ENCODE results near the gene GRID1. TPM values are rescaled to one million over a fixed set of nuclear protein-coding genes. Genes with fewer than 3 reads are reported as not detected.

The GRID1 gene
- total RNA-seq, 1 donor from 2014 or later: 7.1 TPM

- H3K27ac ChIP-seq: no peak overlapping the region
- H3K9me3 ChIP-seq: no peaks in the 10 kb centered on the region
- TF ChIP-seq CTCF (IDR thresholded peaks at IDR 0.05) (no peak), POLR2A (IDR thresholded peaks at IDR 0.05) (no peak), POLR2AphosphoS5 (IDR thresholded peaks at IDR 0.05; ENCODE audit: insufficient read depth in 1 of 2, low read depth in 1 of 2) (no peak)
- no peak for DNase-seq (ENCODE audit: extremely low spot score in 2 of 2)
- H3K4me3 ChIP-seq: no peak overlapping the region
- H3K36me3 ChIP-seq: no peaks in the 10 kb centered on the region
- intact Hi-C loops (cut with DNase I): no loop called here
- no peaks in the 10 kb centered on the region for H3K4me1 ChIP-seq
- no peaks in the 10 kb centered on the region for H3K27me3 ChIP-seq
These were observed 31.3 kb downstream of the GRID1 start for GRCh38 chr10:86335257-86335656.

DNA sequence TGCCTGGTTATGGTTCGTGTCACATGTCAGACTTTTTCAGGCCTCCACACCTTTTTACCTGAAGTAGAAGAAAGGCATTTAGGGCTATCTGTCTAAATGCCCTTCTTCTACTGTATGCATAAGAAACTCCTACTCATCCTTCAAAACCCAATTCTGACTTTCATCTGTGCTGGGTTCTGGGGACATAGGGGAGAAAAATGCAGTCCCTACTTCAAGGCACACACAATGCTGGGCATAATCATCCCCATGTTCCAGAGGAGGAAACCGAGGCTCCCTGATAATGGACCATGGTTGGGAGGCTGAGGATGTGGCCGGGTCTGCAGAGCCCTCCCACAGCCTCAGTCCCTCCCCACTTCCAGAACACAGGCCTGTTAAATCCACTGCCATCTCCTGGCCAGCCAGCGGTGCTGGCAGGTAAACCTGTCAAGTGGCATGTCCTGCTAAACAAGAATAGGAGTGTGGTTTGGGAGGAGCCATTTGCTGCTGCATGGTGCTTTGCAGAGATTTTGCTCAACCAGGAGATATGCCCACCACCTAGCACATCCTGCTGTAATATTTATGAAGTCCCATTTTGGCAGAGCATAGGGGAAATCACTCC is 32.0 kb downstream of the GRID1 start:
- no peaks in the 10 kb centered on the region for H3K4me1 ChIP-seq
- no peak overlapping the region for H3K27ac ChIP-seq
- DNase-seq (ENCODE audit: extremely low spot score in 2 of 2): no peak
- no peaks in the 10 kb centered on the region for H3K27me3 ChIP-seq
- no peaks in the 10 kb centered on the region for H3K36me3 ChIP-seq
- no peaks in the 10 kb centered on the region for H3K9me3 ChIP-seq
- TF ChIP-seq CTCF (IDR thresholded peaks at IDR 0.05) (no peak), POLR2A (IDR thresholded peaks at IDR 0.05) (no peak), POLR2AphosphoS5 (IDR thresholded peaks at IDR 0.05; ENCODE audit: insufficient read depth in 1 of 2, low read depth in 1 of 2) (no peak)
- no peak overlapping the region for H3K4me3 ChIP-seq
- intact Hi-C loops (cut with DNase I): no loop called here

DNA sequence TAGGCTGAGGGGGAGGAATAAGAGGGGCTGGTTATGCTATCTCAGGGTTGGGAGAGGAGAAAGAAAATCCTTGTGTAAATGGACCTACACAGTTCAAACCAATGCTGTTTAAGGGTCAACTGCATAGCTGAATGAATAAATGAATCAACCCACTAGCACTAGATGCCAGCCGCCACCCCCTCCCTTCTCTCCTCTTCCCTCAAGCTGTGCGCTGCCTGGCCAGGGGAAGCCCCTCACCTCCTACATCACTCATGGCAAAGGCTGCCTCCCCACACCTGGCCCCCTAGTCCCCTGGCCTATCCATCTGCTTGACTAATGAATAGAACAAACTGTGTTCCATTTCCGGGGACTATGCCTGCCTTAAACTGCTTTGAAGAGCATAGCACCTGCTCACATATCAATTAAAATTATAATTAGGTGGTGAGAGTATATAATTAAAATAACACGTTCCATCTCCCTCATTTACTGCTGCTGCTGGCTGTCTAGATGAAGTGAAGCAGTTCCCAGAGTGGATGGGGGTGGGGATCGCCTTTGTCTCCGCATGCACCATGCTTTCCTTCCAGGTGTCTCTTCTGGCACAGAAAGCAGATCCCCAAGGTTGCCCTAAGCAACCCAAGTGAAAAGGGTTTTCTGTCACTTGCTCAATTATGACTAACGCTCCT is 32.6 kb downstream of the GRID1 start:
- intact Hi-C loops (cut with DNase I): no loop called here
- no peak for DNase-seq (ENCODE audit: extremely low spot score in 2 of 2)
- Histone ChIP-seq H3K27me3 (no peaks in the 10 kb centered on the region), H3K36me3 (no peaks in the 10 kb centered on the region), H3K27ac (no peak overlapping the region), H3K9me3 (no peaks in the 10 kb centered on the region), H3K4me1 (no peaks in the 10 kb centered on the region), H3K4me3 (no peak overlapping the region)
- TF ChIP-seq POLR2A (IDR thresholded peaks at IDR 0.05) (no peak), POLR2AphosphoS5 (IDR thresholded peaks at IDR 0.05; ENCODE audit: insufficient read depth in 1 of 2, low read depth in 1 of 2) (no peak), CTCF (IDR thresholded peaks at IDR 0.05) (no peak)

DNA sequence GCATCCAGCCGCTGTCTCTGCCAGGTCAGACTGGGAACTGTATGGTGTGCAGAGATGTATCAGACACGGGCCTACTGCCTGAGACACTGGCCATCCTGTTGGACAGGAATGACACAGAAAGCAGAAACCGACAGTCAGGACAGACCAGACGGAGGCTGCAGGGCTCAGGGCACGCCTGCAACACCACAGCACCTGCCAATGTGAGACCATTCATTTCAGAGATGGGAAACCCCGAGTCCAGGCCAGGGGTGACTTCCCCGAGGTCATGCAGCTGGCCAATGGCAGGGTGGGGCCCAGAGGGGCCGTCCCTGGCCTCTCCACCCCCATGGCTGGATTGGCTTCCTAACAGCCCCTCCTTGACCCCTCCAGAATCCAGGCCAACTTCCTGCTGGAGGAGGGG is 34.7 kb downstream of the GRID1 start:
- Histone ChIP-seq H3K27me3 (no peaks in the 10 kb centered on the region), H3K27ac (no peak overlapping the region), H3K9me3 (no peaks in the 10 kb centered on the region), H3K4me1 (no peaks in the 10 kb centered on the region), H3K4me3 (no peak overlapping the region), H3K36me3 (no peaks in the 10 kb centered on the region)
- no peak for DNase-seq (ENCODE audit: extremely low spot score in 2 of 2)
- intact Hi-C loops (cut with DNase I): no loop called here
- TF ChIP-seq POLR2A (IDR thresholded peaks at IDR 0.05) (no peak), CTCF (IDR thresholded peaks at IDR 0.05) (no peak), POLR2AphosphoS5 (IDR thresholded peaks at IDR 0.05; ENCODE audit: insufficient read depth in 1 of 2, low read depth in 1 of 2) (no peak)
